ENCODE measurements around the gene CDO1.

The CDO1 gene

DNA sequence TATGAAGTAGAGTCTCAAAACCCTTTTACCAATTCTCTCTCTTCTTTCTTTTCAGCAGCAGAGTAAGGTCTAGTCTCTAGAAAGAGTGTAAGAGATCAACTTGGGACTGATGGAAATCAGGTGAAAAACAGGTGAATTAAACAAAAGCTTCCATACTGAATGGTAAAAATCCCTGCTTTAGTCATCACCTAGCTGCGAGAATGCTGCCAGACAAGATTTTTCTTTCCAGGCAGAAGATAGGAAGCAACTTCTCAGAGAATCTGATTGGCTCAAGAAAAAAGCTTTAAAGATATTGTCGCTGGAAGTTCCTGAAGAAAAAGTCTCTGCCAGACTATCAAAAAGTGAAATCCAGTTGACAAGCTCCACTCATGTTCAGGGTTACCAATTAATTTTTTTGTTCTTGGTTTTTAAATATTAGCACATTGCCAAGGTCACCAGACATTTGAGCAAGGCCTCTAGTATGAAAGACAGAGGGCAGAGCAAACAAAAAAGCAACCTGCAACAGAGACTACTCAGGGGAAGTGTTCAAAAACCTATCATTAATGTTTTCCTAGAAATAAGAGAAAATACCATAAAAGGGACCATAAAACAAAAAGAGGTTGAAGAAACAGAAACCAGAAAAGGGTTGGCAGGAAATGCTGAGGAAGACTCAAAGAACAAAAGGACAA lies 9.3 kb downstream of the CDO1 start:
- no peak overlapping the region for H3K4me3 ChIP-seq (IDR thresholded peaks at IDR 0.05; ENCODE audit: insufficient read depth, low read depth, low read length)
- no peaks in the 10 kb centered on the region for H3K36me3 ChIP-seq (ENCODE audit: insufficient read depth)
- no peaks in the 10 kb centered on the region for H3K79me2 ChIP-seq (ENCODE audit: insufficient read depth, low read depth)
- no peak overlapping the region for H3K9ac ChIP-seq
- H3K4me1 ChIP-seq (ENCODE audit: low read depth, poor library complexity, severe bottlenecking): no peaks in the 10 kb centered on the region
- H3K27ac ChIP-seq: no peak overlapping the region
- no peak for TF ChIP-seq CTCF (conservative IDR thresholded peaks at IDR 0.05; ENCODE audit: low read depth, low read length)
- H4K20me1 ChIP-seq (ENCODE audit: insufficient read depth): no peaks in the 10 kb centered on the region
- H2AFZ ChIP-seq (ENCODE audit: low read depth): no peak overlapping the region
- H3K4me2 ChIP-seq: no peak overlapping the region
- no peaks in the 10 kb centered on the region for H3K27me3 ChIP-seq (ENCODE audit: insufficient read depth, low read depth)

DNA sequence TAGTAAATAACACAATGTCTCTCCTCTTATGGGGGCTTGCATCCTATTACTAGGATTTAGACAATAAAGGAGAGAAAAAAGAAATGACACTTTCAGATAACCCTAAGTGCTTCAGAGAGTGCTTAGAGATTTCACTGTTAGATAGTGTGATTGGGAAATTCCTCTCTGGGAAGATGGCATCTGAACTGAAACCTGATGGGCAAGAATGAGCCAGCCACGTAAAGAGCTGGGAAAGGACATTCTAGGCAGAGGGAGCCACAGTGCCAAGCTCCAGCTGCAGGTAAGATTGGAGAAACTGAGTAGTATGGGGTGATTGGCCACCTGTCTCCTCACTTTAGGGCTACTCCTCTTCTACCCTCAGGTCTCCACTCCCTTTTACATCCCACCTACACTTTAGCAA lies 14.5 kb downstream of the CDO1 start:
- Histone ChIP-seq H3K27me3 (ENCODE audit: insufficient read depth, low read depth) (no peaks in the 10 kb centered on the region), H3K27ac (no peak overlapping the region), H3K36me3 (ENCODE audit: insufficient read depth) (no peaks in the 10 kb centered on the region), H2AFZ (ENCODE audit: low read depth) (no peak overlapping the region), H3K4me2 (no peak overlapping the region), H3K9ac (no peak overlapping the region), H3K4me3 (IDR thresholded peaks at IDR 0.05; ENCODE audit: insufficient read depth, low read depth, low read length) (no peak overlapping the region), H3K4me1 (ENCODE audit: low read depth, poor library complexity, severe bottlenecking) (no peaks in the 10 kb centered on the region), H4K20me1 (ENCODE audit: insufficient read depth) (no peaks in the 10 kb centered on the region), H3K79me2 (ENCODE audit: insufficient read depth, low read depth) (no peaks in the 10 kb centered on the region)
- TF ChIP-seq CTCF (conservative IDR thresholded peaks at IDR 0.05; ENCODE audit: low read depth, low read length): no peak

DNA sequence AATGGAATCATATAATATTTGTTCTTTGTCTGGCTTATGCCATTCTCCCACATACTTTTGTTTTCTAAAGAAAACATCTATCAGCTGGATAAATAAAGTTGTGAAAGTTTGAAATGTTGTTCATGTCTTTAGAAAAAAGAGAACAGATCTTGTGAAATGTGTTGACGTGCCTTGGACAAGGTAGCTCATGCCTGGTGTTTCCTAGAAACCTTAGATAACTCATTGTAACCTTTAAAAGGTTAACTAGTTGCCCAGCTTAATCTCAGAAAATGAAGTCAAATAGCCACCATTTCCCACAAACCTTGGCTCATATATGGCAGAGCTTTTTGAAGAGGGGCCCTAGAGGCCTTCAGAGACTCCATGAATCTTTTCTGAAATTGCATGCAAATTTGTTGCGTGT lies 15.3 kb downstream of the CDO1 start:
- H3K27ac ChIP-seq: no peak overlapping the region
- H3K4me1 ChIP-seq (ENCODE audit: low read depth, poor library complexity, severe bottlenecking): no peaks in the 10 kb centered on the region
- no peak overlapping the region for H3K4me3 ChIP-seq (IDR thresholded peaks at IDR 0.05; ENCODE audit: insufficient read depth, low read depth, low read length)
- no peaks in the 10 kb centered on the region for H3K36me3 ChIP-seq (ENCODE audit: insufficient read depth)
- H2AFZ ChIP-seq (ENCODE audit: low read depth): no peak overlapping the region
- H4K20me1 ChIP-seq (ENCODE audit: insufficient read depth): no peaks in the 10 kb centered on the region
- no peaks in the 10 kb centered on the region for H3K79me2 ChIP-seq (ENCODE audit: insufficient read depth, low read depth)
- H3K4me2 ChIP-seq: no peak overlapping the region
- H3K27me3 ChIP-seq (ENCODE audit: insufficient read depth, low read depth): no peaks in the 10 kb centered on the region
- no peak overlapping the region for H3K9ac ChIP-seq
- TF ChIP-seq CTCF (conservative IDR thresholded peaks at IDR 0.05; ENCODE audit: low read depth, low read length): no peak

DNA sequence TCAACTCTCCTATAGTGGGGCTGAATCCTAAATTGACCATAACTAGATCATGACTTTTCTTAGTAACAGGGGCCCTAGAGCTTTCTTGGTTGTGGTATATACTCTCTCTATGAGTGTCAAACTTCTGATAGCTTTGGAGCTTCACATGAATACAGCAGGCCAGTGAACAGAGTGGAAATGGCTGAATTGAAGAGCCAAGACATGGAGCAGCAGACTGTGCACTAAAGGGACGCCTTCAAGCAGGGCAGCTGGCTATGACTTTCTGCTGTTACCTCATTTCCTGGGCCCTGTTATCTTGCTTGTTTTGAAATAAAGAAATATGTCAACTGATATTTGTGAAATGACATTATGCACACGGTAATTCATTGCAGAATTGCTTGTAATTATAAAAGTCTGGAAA lies 16.4 kb downstream of the CDO1 start:
- no peaks in the 10 kb centered on the region for H3K36me3 ChIP-seq (ENCODE audit: insufficient read depth)
- no peaks in the 10 kb centered on the region for H3K79me2 ChIP-seq (ENCODE audit: insufficient read depth, low read depth)
- no peaks in the 10 kb centered on the region for H3K4me1 ChIP-seq (ENCODE audit: low read depth, poor library complexity, severe bottlenecking)
- H2AFZ ChIP-seq (ENCODE audit: low read depth): no peak overlapping the region
- no peak overlapping the region for H3K4me2 ChIP-seq
- H3K27ac ChIP-seq: no peak overlapping the region
- no peak overlapping the region for H3K9ac ChIP-seq
- no peak overlapping the region for H3K4me3 ChIP-seq (IDR thresholded peaks at IDR 0.05; ENCODE audit: insufficient read depth, low read depth, low read length)
- TF ChIP-seq CTCF (conservative IDR thresholded peaks at IDR 0.05; ENCODE audit: low read depth, low read length): no peak
- no peaks in the 10 kb centered on the region for H3K27me3 ChIP-seq (ENCODE audit: insufficient read depth, low read depth)
- H4K20me1 ChIP-seq (ENCODE audit: insufficient read depth): no peaks in the 10 kb centered on the region
